ENCODE measurements around the gene MRPS22.

DNA sequence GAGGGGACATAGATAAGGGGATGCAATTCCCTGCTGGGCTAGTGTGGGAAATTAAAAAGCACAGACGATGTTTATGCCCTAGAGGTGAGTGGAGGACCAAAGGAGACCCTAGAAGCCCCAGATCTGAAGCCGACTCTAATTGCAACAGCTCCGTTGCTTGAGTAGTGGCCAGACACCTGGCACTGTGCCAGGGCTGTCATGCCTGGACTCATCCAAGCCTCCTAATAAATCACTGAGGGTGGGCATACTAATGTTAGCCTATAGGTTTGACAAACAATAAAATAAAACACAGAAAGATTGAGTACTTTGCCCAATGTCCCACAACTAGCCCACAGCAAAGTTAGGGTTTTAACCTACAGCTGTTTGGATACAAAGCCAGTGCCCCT is 25.4 kb upstream of the MRPS22 start:
- TF ChIP-seq EZH2 (IDR thresholded peaks at IDR 0.05; ENCODE audit: borderline replicate concordance, low read depth, low read length, severe bottlenecking): no peak
- TF ChIP-seq, protein P1, sequence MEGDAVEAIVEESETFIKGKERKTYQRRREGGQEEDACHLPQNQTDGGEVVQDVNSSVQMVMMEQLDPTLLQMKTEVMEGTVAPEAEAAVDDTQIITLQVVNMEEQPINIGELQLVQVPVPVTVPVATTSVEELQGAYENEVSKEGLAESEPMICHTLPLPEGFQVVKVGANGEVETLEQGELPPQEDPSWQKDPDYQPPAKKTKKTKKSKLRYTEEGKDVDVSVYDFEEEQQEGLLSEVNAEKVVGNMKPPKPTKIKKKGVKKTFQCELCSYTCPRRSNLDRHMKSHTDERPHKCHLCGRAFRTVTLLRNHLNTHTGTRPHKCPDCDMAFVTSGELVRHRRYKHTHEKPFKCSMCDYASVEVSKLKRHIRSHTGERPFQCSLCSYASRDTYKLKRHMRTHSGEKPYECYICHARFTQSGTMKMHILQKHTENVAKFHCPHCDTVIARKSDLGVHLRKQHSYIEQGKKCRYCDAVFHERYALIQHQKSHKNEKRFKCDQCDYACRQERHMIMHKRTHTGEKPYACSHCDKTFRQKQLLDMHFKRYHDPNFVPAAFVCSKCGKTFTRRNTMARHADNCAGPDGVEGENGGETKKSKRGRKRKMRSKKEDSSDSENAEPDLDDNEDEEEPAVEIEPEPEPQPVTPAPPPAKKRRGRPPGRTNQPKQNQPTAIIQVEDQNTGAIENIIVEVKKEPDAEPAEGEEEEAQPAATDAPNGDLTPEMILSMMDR (IDR thresholded peaks at IDR 0.05; ENCODE audit: borderline replicate concordance, extremely low read depth, low read length, poor library complexity, severe bottlenecking): no peak

Measured in DND-41 (cell line).